Astrocyte of the hippocampus (primary cell): ENCODE results near the gene COL6A1.

ENCODE experiments used
- DNase-seq: peaks from one replicate; pipeline ENCODE4 v3.0.0; 2011; ENCODE audit warnings: low read depth, low spot score

The COL6A1 gene

DNA sequence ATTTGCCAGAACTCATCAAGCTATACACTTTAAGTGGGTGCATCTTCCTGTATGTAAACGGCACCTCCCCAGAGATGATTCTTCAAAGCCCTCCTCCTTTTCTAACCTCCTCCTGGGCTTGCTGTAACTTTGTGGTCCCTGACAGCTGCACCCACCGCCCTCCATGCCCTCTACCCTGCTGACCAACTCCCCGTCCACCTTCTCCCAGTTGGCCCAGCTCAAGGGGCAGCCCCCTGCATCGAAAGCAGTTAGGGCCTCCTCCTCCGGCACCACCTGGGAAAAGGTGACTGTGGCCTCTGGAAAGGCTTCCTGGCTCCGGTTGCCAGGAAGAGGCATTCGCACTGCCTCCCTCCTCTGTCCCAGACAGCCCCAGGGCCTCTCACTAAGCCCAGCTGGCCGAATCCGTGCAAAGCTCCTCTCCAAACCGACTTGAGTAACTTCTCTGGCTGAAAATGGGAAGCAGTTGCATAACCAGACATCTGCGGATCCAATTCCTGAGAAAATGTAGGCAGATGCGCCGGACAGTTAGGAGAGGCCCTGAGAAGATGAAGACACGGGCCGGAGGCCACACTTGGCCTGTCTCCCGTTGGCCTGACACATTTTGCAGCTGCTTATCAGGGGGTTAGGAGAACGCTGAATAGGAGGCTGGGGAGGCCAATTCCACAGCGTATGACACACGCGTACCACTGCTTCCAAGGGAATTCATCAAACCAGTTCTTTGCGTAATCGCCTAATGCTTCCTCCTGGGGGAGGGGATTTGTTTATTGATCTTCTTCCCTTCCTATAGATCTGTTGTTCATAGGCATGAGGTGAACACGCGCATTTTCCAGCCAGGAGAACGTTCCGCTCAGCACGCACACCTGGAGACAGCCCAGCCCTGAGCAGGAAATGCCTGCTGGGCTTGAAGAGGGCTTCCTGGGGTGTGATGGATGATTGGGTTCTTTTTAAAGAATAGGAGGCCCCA is 67.6 kb downstream of the COL6A1 start:
- peak; percentile 90 for DNase-seq

DNA sequence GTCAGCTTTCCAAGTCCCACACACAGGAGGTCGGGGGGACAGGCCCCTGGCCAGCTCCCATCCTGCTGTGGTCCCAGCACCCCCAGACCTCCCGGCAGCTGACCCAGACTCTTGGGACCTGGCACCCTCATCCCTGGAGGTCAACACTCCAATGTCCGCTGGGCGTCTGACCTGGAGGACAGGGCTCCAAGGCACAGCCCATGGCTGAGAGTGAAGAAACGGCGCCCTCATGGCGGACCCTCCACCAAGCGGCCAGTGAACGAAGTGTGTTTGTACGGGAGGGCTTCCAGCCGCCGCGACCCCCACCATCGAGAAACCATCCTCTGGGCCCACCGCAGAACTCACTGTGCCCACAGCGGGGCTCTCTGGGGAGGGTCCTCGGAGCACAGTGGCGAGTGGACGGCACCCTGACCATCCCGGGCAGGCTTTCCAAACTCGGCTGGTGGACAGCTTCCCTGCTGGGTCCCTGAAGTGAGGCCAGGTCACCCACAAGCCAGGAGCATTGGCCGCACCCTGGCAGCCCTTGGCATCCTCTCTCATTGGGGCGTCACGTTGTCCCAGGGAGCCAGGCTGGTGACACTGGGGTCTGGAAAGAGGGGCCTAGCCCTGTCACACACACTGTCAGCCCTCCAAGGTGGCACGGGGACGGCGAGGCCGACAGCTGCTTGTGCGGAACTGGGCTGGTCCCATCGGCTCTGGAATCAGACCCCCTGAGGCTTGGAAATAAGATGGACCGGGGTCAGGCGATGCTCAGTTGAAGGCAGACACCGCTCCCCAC is 68.5 kb downstream of the COL6A1 start:
- DNase-seq = no peak

- no peak for DNase-seq
These were observed 69.3 kb downstream of the COL6A1 start for GRCh38 chr21:46050668-46051378.

DNA sequence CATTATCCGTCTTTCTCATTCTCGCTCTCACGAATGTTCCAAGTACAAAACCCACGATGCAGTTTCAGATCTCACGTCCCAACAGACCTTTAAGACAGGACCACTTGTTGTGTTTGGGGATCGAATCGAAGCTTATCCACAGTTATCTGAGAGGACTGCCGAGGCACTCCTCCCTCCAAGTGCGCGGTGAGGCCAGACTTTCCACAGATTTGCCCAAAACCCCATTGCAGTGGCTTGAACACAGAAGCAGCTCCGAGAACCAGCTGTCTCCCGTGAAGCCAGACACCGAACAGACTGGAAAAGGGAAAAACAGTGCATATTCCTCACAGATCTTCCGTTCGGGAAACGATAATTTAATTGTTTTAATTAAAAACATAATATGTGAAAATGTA is 69.8 kb downstream of the COL6A1 start:
- no peak for DNase-seq

- no peak for DNase-seq
These were observed 70.5 kb downstream of the COL6A1 start for GRCh38 chr21:46051821-46052675.

DNA sequence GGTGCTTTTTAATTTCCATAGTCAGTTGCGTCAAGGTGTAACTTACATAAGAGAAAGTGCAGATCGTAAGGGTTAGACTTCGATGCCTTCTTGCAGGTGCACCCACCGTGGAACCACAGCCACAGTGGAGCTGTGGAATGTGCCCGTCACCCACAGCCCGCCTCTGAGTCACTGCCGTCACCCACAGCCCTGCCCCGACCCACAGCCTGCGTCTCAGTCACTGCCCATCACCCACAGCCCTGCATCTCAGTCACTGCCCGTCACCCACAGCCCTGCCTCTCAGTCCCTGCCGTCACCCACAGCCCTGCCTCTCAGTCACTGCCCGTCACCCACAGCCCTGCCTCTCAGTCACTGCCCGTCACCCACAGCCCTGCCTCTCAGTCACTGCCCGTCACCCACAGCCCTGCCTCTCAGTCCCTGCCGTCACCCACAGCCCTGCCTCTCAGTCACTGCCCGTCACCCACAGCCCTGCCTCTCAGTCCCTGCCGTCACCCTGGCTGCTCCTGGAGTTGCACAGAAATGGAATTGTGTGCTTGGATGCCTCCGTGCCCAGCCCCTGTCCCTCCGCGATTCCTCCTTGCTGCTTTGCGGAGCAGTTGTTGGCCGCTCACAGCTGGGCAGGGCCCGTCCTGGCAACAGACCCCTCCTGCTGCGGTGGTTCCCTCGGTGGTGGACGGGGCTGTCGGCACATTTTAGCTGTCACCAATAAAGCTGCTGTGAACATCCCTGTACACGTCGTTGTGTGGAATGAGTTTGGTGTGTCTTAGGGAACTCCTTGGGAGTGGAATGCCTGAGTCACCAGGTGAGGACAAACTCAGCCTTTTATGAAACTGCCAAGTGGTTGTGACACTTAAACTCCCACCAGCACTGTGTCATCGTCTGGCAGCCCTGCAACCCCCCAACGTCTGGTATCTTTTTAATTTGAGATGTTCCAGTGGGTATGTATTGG is 71.4 kb downstream of the COL6A1 start:
- DNase-seq = peak; percentile 86

DNA sequence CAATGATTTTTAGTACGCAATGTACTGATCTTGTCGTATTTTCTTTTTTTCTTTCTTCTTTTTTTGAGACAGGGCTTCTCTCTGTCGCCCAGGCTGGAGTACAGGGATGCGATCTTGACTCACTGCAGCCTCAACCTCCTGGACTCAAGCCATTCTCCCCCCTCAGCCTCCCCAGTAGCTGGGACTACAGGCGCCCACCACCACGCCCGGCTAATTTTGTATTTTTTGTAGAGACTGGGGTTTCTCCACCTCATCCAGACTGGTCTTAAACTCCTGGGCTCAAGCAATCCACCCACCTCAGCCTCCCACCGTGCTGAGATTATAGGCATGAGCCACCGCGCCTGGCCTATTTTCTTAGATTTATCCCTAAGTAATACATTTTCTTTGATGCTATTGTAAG is 72.5 kb downstream of the COL6A1 start:
- no peak for DNase-seq

DNA sequence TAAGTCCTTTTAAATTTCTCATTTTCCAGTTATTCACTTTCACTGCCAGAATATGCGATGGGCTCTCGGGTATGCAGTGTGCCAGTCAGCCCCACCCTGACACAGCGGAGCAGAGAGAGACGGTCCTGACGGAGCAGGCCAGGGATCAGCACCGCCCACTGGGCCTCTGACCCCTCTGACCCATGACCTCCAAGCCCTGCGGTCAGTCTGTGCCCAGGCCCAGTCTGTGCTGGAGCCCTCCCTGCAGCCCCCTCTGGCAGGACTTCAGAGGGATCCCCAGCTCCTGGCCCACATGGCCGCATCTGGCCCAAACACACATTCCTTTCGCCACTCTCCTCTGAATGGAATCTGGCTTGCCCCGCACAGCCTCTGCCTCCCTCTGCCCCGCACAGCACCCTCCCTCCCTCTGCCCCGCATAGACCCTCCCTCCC is 72.9 kb downstream of the COL6A1 start:
- DNase-seq = peak; percentile 81
